ENCODE data around the gene RBM47. TPM values are rescaled to one million over a fixed set of nuclear protein-coding genes. Genes with fewer than 3 reads are reported as not detected.
"Not testable (repeated sequence)": the region's sequence is repeated elsewhere in the genome, so short reads cannot be mapped to it uniquely, and the experiment has no call there.

The RBM47 gene
- total and polyA plus RNA-seq, 8 donors: 12.3 to 59.6 (median 32.4) TPM

DNA sequence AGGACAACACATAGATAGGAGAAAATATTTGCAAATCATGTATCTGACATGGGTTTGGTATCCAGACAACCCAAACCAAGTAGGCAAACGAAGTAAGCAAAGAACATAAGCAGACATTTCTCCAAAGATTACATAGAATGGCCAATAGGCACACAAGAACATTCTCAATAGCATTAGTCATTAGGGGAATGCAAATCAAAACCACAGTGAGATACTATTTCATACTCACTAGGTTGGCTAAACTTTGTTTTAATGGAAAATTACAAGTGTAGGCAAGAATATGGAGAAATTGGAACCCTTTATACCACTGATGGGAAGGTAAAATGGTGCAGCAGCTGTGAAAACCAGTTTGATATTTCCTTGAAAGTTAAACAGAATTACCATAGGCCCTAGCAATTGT, 219.8 kb downstream of the RBM47 start:
- no peak overlapping the region for H3K27ac ChIP-seq
- TF ChIP-seq, protein P1, sequence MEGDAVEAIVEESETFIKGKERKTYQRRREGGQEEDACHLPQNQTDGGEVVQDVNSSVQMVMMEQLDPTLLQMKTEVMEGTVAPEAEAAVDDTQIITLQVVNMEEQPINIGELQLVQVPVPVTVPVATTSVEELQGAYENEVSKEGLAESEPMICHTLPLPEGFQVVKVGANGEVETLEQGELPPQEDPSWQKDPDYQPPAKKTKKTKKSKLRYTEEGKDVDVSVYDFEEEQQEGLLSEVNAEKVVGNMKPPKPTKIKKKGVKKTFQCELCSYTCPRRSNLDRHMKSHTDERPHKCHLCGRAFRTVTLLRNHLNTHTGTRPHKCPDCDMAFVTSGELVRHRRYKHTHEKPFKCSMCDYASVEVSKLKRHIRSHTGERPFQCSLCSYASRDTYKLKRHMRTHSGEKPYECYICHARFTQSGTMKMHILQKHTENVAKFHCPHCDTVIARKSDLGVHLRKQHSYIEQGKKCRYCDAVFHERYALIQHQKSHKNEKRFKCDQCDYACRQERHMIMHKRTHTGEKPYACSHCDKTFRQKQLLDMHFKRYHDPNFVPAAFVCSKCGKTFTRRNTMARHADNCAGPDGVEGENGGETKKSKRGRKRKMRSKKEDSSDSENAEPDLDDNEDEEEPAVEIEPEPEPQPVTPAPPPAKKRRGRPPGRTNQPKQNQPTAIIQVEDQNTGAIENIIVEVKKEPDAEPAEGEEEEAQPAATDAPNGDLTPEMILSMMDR (IDR thresholded peaks at IDR 0.05): no peak
- no peaks in the 10 kb centered on the region for H3K27me3 ChIP-seq
- FAIRE-seq (no peak), DNase-seq (no peak), ATAC-seq (no peak)
- H3K4me1 ChIP-seq: peaks cover 4 to 8% (median 6%) of the 10 kb centered on the region in 3 donors
- WGBS, 2 donors: 77 to 87% methylated on average over 1 of the region's 1 CpG
- intact Hi-C loops (cut with DNase I): no loop called here
- H3K9me3 ChIP-seq: no peaks in the 10 kb centered on the region
- no peaks in the 10 kb centered on the region for H3K36me3 ChIP-seq
- no peak overlapping the region for H3K4me3 ChIP-seq

GRCh38 chr4:40407468-40407867, 222.2 kb downstream of the RBM47 start:
- H3K9me3 ChIP-seq; H3K27me3 ChIP-seq; H3K27ac ChIP-seq; ATAC-seq; intact Hi-C loops (cut with DNase I); FAIRE-seq; H3K4me3 ChIP-seq; H3K36me3 ChIP-seq; DNase-seq: not testable (repeated sequence)
- H3K4me1 ChIP-seq: peaks cover 17 to 25% (median 23%) of the 10 kb centered on the region in 3 donors
- 90 to 91% methylated on average over 3 of the region's 3 CpGs for WGBS, 2 donors

GRCh38 chr4:40406340-40406739, 223.3 kb downstream of the RBM47 start:
- no peak for DNase-seq
- TF ChIP-seq, protein P1 (IDR thresholded peaks at IDR 0.05): no peak
- 94 to 96% methylated on average over 4 of the region's 4 CpGs for WGBS, 2 donors
- peaks cover 17 to 25% (median 23%) of the 10 kb centered on the region in 3 donors for H3K4me1 ChIP-seq
- H3K36me3 ChIP-seq: no peaks in the 10 kb centered on the region
- H3K9me3 ChIP-seq: no peaks in the 10 kb centered on the region
- no peak for ATAC-seq
- no peaks in the 10 kb centered on the region for H3K27me3 ChIP-seq
- H3K4me3 ChIP-seq: no peak overlapping the region
- H3K27ac ChIP-seq: no peak overlapping the region
- FAIRE-seq: no peak
- intact Hi-C loops (cut with DNase I): no loop called here

DNA sequence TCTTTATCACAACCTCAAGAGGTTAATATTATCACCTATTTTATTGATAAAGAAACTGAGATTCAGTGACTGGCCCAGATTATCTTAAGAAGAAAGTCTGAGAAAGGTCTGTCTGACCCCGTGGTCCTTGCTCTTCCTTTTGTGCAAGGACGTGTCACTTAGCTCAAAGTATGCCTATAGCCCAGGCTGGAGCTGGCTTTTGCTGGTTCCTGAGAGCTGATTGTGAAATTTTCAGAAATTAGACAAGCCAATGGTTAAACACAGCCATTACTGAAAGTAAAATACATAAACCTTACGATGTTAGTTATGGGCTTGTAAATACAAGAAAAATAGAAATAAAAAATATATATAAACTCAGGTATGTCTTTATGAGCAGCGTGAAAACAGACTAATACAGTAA, 224.5 kb downstream of the RBM47 start:
- no peaks in the 10 kb centered on the region for H3K27me3 ChIP-seq
- no peaks in the 10 kb centered on the region for H3K36me3 ChIP-seq
- H3K4me1 ChIP-seq: peaks cover 17 to 25% (median 23%) of the 10 kb centered on the region in 3 donors
- DNase-seq: no peak
- 65 to 67% methylated on average over 4 of the region's 4 CpGs for WGBS, 2 donors
- H3K27ac ChIP-seq: peak overlapping the region; percentile 90 to 95 (median 92)
- no peak for ATAC-seq
- H3K9me3 ChIP-seq: no peaks in the 10 kb centered on the region
- TF ChIP-seq, protein P1 (IDR thresholded peaks at IDR 0.05): no peak
- intact Hi-C loops (cut with DNase I): no loop called here
- no peak overlapping the region for H3K4me3 ChIP-seq
- no peak for FAIRE-seq

GRCh38 chr4:40403081-40403480, 226.6 kb downstream of the RBM47 start:
- WGBS, 2 donors: 36 to 48% methylated on average over 5 of the region's 5 CpGs
- no peak overlapping the region for H3K4me3 ChIP-seq
- ATAC-seq (peak in 3 of 4 donors; percentile 5 to 32 (median 13)), FAIRE-seq (no peak), DNase-seq (no peak)
- peak overlapping the region; percentile 90 to 95 (median 92) for H3K27ac ChIP-seq
- TF ChIP-seq, protein P1 (IDR thresholded peaks at IDR 0.05): no peak
- H3K27me3 ChIP-seq: no peaks in the 10 kb centered on the region
- H3K36me3 ChIP-seq: no peaks in the 10 kb centered on the region
- no peaks in the 10 kb centered on the region for H3K9me3 ChIP-seq
- intact Hi-C loops (cut with DNase I): no loop called here
- peaks cover 17 to 25% (median 23%) of the 10 kb centered on the region in 3 donors for H3K4me1 ChIP-seq

Measured in pancreas (tissue), 10 donors.